Mesenchymal stem cell (in vitro differentiated cells and primary cell): ENCODE results near the gene SPECC1L.

Experiments used
- DNase-seq: peaks from one replicate; pipeline ENCODE4 v3.0.0-alpha.2; 2013
- H2AFZ ChIP-seq: one replicate; pipeline ENCODE4 v1.6.1; 2013; ENCODE audit warnings: low read depth, mild to moderate bottlenecking, control low read depth, inconsistent platforms, low read length, moderate library complexity
- H2AK5ac ChIP-seq: 2 replicates; pipeline ENCODE4 v1.6.1; 2013; ENCODE audit warnings: low read length, moderate library complexity, mild to moderate bottlenecking, inconsistent platforms; ENCODE audit not compliant: severe bottlenecking
- H2BK120ac ChIP-seq: one replicate; pipeline ENCODE4 v1.6.1; 2013; ENCODE audit warnings: low read depth, mild to moderate bottlenecking, inconsistent platforms, low read length, moderate library complexity
- H2BK12ac ChIP-seq, 2 experiments: one replicate each; pipeline ENCODE4 v1.6.1; 2013; ENCODE audit warnings: inconsistent platforms in 2 of 2, low read length in 2 of 2, mild to moderate bottlenecking in 2 of 2, moderate library complexity in 2 of 2, control low read depth in 1 of 2
- H2BK15ac ChIP-seq: one replicate; pipeline ENCODE4 v1.6.1; 2013; ENCODE audit warnings: mild to moderate bottlenecking, low read depth, inconsistent platforms; ENCODE audit not compliant: poor library complexity, severe bottlenecking
- H2BK5ac ChIP-seq: 2 replicates; pipeline ENCODE4 v1.6.1; 2013; ENCODE audit warnings: low read depth, mild to moderate bottlenecking, low read length, control low read depth, inconsistent platforms; ENCODE audit not compliant: poor library complexity, severe bottlenecking
- H3K14ac ChIP-seq, 2 experiments: one replicate each; pipeline ENCODE4 v1.6.1; 2013; ENCODE audit warnings: inconsistent platforms in 2 of 2, low read length in 2 of 2, control low read depth in 1 of 2, mild to moderate bottlenecking in 1 of 2, moderate library complexity in 1 of 2
- H3K18ac ChIP-seq, 2 experiments: one replicate each; pipeline ENCODE4 v1.6.1; 2013; ENCODE audit warnings: inconsistent platforms in 2 of 2, low read length in 2 of 2, control low read depth in 1 of 2, low read depth in 1 of 2, mild to moderate bottlenecking in 1 of 2
- H3K23ac ChIP-seq, 2 experiments: one replicate each; pipeline ENCODE4 v1.6.1; 2013; ENCODE audit warnings: inconsistent platforms in 2 of 2, low read length in 2 of 2, mild to moderate bottlenecking in 2 of 2, moderate library complexity in 2 of 2, control low read depth in 1 of 2
- H3K27ac ChIP-seq: 2 replicates; pipeline ENCODE4 v1.5.1; 2013; ENCODE audit warnings: mild to moderate bottlenecking, moderate library complexity, low read length, control low read depth, inconsistent platforms; ENCODE audit not compliant: poor library complexity, severe bottlenecking
- H3K27me3 ChIP-seq, 2 experiments: 2 replicates each; pipeline versions ENCODE4 v1.6.1 to v1.7.0; 2013; ENCODE audit warnings: low read length in 2 of 2, mild to moderate bottlenecking in 2 of 2, moderate library complexity in 2 of 2, control low read depth in 1 of 2, inconsistent platforms in 1 of 2; ENCODE audit not compliant: control insufficient read depth in 1 of 2, insufficient read depth in 1 of 2
- H3K36me3 ChIP-seq, 2 experiments: 2 replicates each; pipeline versions ENCODE4 v1.6.1 to v1.7.0; 2013; ENCODE audit warnings: low read length in 2 of 2, control low read depth in 1 of 2, inconsistent platforms in 1 of 2, low read depth in 1 of 2, mild to moderate bottlenecking in 1 of 2; ENCODE audit not compliant: insufficient read depth in 2 of 2, control insufficient read depth in 1 of 2
- H3K4ac ChIP-seq, 2 experiments: one replicate each; pipeline ENCODE4 v1.6.1; 2013; ENCODE audit warnings: inconsistent platforms in 2 of 2, low read length in 2 of 2, mild to moderate bottlenecking in 2 of 2, moderate library complexity in 2 of 2, control low read depth in 1 of 2, low read depth in 1 of 2
- H3K4me1 ChIP-seq: 2 replicates; pipeline ENCODE4 v1.6.1; 2013; ENCODE audit warnings: low read depth, low read length, control low read depth; ENCODE audit not compliant: control insufficient read depth, insufficient read depth
- H3K4me2 ChIP-seq: 2 replicates; pipeline ENCODE4 v1.6.1; 2013; ENCODE audit warnings: low read length, mild to moderate bottlenecking, inconsistent platforms; ENCODE audit not compliant: poor library complexity, severe bottlenecking
- H3K4me3 ChIP-seq, 2 experiments: 2 replicates each; pipeline versions ENCODE4 v1.5.1 to v1.7.0; 2013; ENCODE audit warnings: low read length in 2 of 2, mild to moderate bottlenecking in 2 of 2, control low read depth in 1 of 2, low read depth in 1 of 2; ENCODE audit not compliant: insufficient read depth in 1 of 2
- H3K79me1 ChIP-seq: replicated peaks from 2 replicates; pipeline ENCODE4 v1.6.1; 2013; ENCODE audit warnings: mild to moderate bottlenecking, control low read depth, low read length, inconsistent platforms; ENCODE audit not compliant: poor library complexity, severe bottlenecking
- H3K9ac ChIP-seq: 2 replicates; pipeline ENCODE4 v1.7.0; 2013; ENCODE audit warnings: mild to moderate bottlenecking, low read length, moderate library complexity
- H3K9me3 ChIP-seq: 2 replicates; pipeline ENCODE4 v1.7.0; 2013; ENCODE audit warnings: mild to moderate bottlenecking, low read length; ENCODE audit not compliant: control insufficient read depth
- H4K8ac ChIP-seq: one replicate; pipeline ENCODE4 v1.6.1; 2013; ENCODE audit warnings: inconsistent platforms, mild to moderate bottlenecking, low read length, moderate library complexity
- H4K91ac ChIP-seq: one replicate; pipeline ENCODE4 v1.6.1; 2013; ENCODE audit warnings: mild to moderate bottlenecking, low read length, inconsistent platforms
- WGBS: methylation state at CpG from one replicate; pipeline ENCODE4 v1.1.7; 2013; ENCODE audit warnings: mixed read lengths; 5-methylcytosine and 5-hydroxymethylcytosine counted together

The SPECC1L gene

GRCh38 chr22:24350627-24351026 is 80.0 kb downstream of the SPECC1L start:
- Histone ChIP-seq H2BK15ac (no peak overlapping the region), H3K23ac (no peak overlapping the region), H3K9me3 (peaks cover 6% of the 10 kb centered on the region), H3K18ac (no peak overlapping the region), H2AK5ac (no peak overlapping the region), H3K14ac (no peak overlapping the region), H4K91ac (no peak overlapping the region), H3K27me3 (no peaks in the 10 kb centered on the region), H2BK5ac (no peak overlapping the region), H3K4me2 (no peak overlapping the region), H2BK12ac (no peak overlapping the region), H2BK120ac (no peak overlapping the region), H3K4ac (no peak overlapping the region), H3K4me1 (no peaks in the 10 kb centered on the region), H3K9ac (no peak overlapping the region), H3K36me3 (peaks cover 40 to 90% of the 10 kb centered on the region in 2 experiments), H3K4me3 (no peak overlapping the region), H3K27ac (no peak overlapping the region), H2AFZ (no peak overlapping the region), H3K79me1 (peaks cover 18% of the 10 kb centered on the region), H4K8ac (no peak overlapping the region)
- no peak for DNase-seq
- 96% methylated on average over 4 of the region's 4 CpGs for WGBS

- H2AK5ac ChIP-seq: no peak overlapping the region
- no peak overlapping the region for H3K4me3 ChIP-seq
- no peak overlapping the region for H4K91ac ChIP-seq
- peaks cover 6% of the 10 kb centered on the region for H3K9me3 ChIP-seq
- 94% methylated on average over 2 of the region's 2 CpGs for WGBS
- peaks cover 17% of the 10 kb centered on the region for H3K79me1 ChIP-seq
- H3K36me3 ChIP-seq: peaks cover 30 to 83% of the 10 kb centered on the region in 2 experiments
- H3K27ac ChIP-seq: no peak overlapping the region
- no peak overlapping the region for H2BK15ac ChIP-seq
- no peak overlapping the region for H2AFZ ChIP-seq
- H2BK5ac ChIP-seq: no peak overlapping the region
- no peaks in the 10 kb centered on the region for H3K4me1 ChIP-seq
- no peak overlapping the region for H3K4me2 ChIP-seq
- no peak overlapping the region for H2BK120ac ChIP-seq
- H2BK12ac ChIP-seq: no peak overlapping the region
- H3K18ac ChIP-seq: no peak overlapping the region
- no peaks in the 10 kb centered on the region for H3K27me3 ChIP-seq
- no peak for DNase-seq
- no peak overlapping the region for H3K4ac ChIP-seq
- H3K9ac ChIP-seq: no peak overlapping the region
- no peak overlapping the region for H3K23ac ChIP-seq
- no peak overlapping the region for H4K8ac ChIP-seq
- H3K14ac ChIP-seq: no peak overlapping the region
These were observed 82.5 kb downstream of the SPECC1L start for GRCh38 chr22:24353121-24353520.

- H3K23ac ChIP-seq: no peak overlapping the region
- no peak overlapping the region for H3K4ac ChIP-seq
- no peak overlapping the region for H2BK120ac ChIP-seq
- no peak overlapping the region for H4K91ac ChIP-seq
- peaks cover 27 to 84% of the 10 kb centered on the region in 2 experiments for H3K36me3 ChIP-seq
- no peaks in the 10 kb centered on the region for H3K27me3 ChIP-seq
- H2BK12ac ChIP-seq: no peak overlapping the region
- H3K4me2 ChIP-seq: no peak overlapping the region
- no peak overlapping the region for H3K9ac ChIP-seq
- no peak overlapping the region for H4K8ac ChIP-seq
- no peak overlapping the region for H3K14ac ChIP-seq
- H2BK15ac ChIP-seq: no peak overlapping the region
- no peak overlapping the region for H2AFZ ChIP-seq
- peaks cover 20% of the 10 kb centered on the region for H3K79me1 ChIP-seq
- no peaks in the 10 kb centered on the region for H3K4me1 ChIP-seq
- H2AK5ac ChIP-seq: no peak overlapping the region
- 100% methylated on average over 1 of the region's 2 CpGs for WGBS
- H2BK5ac ChIP-seq: no peak overlapping the region
- no peak overlapping the region for H3K18ac ChIP-seq
- no peak overlapping the region for H3K27ac ChIP-seq
- H3K4me3 ChIP-seq: no peak overlapping the region
- peaks cover 6% of the 10 kb centered on the region for H3K9me3 ChIP-seq
- peak; percentile 52 for DNase-seq
These were observed 84.9 kb downstream of the SPECC1L start for GRCh38 chr22:24355574-24355973.

- peaks cover 23 to 82% of the 10 kb centered on the region in 2 experiments for H3K36me3 ChIP-seq
- no peak overlapping the region for H3K9ac ChIP-seq
- no peaks in the 10 kb centered on the region for H3K27me3 ChIP-seq
- H2AK5ac ChIP-seq: no peak overlapping the region
- H3K4ac ChIP-seq: no peak overlapping the region
- H2BK15ac ChIP-seq: no peak overlapping the region
- no peak overlapping the region for H3K4me3 ChIP-seq
- no peak overlapping the region for H3K23ac ChIP-seq
- no peak overlapping the region for H3K27ac ChIP-seq
- H4K8ac ChIP-seq: no peak overlapping the region
- no peak overlapping the region for H3K4me2 ChIP-seq
- H3K14ac ChIP-seq: no peak overlapping the region
- H2BK12ac ChIP-seq: no peak overlapping the region
- no peaks in the 10 kb centered on the region for H3K4me1 ChIP-seq
- H3K9me3 ChIP-seq: peaks cover 6% of the 10 kb centered on the region
- no peak overlapping the region for H4K91ac ChIP-seq
- H2AFZ ChIP-seq: no peak overlapping the region
- no peak overlapping the region for H2BK120ac ChIP-seq
- no peak overlapping the region for H2BK5ac ChIP-seq
- DNase-seq: peak; percentile 17
- H3K18ac ChIP-seq: no peak overlapping the region
- peaks cover 16% of the 10 kb centered on the region for H3K79me1 ChIP-seq
These were observed 86.9 kb downstream of the SPECC1L start for GRCh38 chr22:24357547-24357946.
